ENCODE results near the gene MROH8. TPM values are rescaled to one million over a fixed set of nuclear protein-coding genes. Genes with fewer than 3 reads are reported as not detected.

The MROH8 gene
- total RNA-seq, 6 experiments from 2014 or later, result 1.3 to 1.9 (median 1.6) TPM

DNA sequence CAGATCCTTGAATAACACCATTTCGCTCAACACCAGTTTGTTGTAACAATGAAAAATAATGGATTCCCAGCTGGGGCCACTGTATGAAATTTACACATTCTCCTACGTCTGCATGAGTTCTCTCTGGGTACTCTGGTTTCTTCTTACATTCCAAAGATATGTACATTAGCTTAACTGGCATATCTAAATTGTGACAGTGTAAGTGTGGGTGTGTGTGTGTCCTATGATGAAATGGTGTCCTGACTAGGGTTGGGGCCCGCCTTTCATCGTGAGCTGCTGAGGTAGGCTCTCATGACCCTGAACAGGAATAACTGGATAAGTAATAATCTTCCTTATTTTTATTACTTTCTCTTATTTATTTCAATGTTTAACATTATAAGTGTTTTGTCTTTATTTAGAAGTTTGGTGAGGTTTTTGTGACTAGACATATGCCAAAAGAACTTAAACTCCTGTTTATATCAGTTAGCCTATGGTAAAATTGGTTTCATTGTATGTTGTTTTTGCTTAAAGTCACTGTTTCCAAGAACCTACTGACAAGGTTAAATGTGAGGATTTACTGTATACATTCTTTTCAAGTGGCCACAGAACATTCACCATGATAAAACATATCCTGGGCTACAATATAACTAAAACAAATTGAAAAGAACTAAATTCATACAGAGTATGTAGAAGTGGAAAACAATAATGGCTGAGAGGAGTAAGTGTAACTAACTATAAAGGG is 126.0 kb downstream of the MROH8 start:
- H3K27ac Mint-ChIP-seq, result no peak overlapping the region
- no peak for DNase-seq
- H3K4me3 Mint-ChIP-seq, result no peak overlapping the region
- H3K9me3 Mint-ChIP-seq, result no peaks in the 10 kb centered on the region
- H3K27me3 Mint-ChIP-seq (ENCODE audit: insufficient read depth), result no peaks in the 10 kb centered on the region
- TF ChIP-seq, protein P1, sequence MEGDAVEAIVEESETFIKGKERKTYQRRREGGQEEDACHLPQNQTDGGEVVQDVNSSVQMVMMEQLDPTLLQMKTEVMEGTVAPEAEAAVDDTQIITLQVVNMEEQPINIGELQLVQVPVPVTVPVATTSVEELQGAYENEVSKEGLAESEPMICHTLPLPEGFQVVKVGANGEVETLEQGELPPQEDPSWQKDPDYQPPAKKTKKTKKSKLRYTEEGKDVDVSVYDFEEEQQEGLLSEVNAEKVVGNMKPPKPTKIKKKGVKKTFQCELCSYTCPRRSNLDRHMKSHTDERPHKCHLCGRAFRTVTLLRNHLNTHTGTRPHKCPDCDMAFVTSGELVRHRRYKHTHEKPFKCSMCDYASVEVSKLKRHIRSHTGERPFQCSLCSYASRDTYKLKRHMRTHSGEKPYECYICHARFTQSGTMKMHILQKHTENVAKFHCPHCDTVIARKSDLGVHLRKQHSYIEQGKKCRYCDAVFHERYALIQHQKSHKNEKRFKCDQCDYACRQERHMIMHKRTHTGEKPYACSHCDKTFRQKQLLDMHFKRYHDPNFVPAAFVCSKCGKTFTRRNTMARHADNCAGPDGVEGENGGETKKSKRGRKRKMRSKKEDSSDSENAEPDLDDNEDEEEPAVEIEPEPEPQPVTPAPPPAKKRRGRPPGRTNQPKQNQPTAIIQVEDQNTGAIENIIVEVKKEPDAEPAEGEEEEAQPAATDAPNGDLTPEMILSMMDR (IDR thresholded peaks at IDR 0.05), result no peak
- H3K4me1 Mint-ChIP-seq (ENCODE audit: low read depth), result no peaks in the 10 kb centered on the region
- H3K36me3 Mint-ChIP-seq (ENCODE audit: low read depth), result peaks cover 23% of the 10 kb centered on the region

Other genes starting within 250 kb of the MROH8 start
- 10 to 100 TPM; 19.4 to 31.3 (median 23.8) TPM for gene SAMHD1, start 227.8 kb downstream of the MROH8 start, total RNA-seq (2021; fragmentation: NEBNext Ultra II Directional; extraction: Animal tissue kit (Norgen Biotek cat#: 25700))
- 10 to 100 TPM in 5 of 6 experiments, 1 to 10 TPM in 1; 6.6 to 13.3 (median 12.9) TPM for gene RBL1, start 83.6 kb downstream of the MROH8 start, total RNA-seq (2021; fragmentation: NEBNext Ultra II Directional; extraction: Animal tissue kit (Norgen Biotek cat#: 25700))
- 100 to 1,000 TPM; 261 to 304 (median 270) TPM for gene RPN2, start 218 bp downstream of the MROH8 start, total RNA-seq (2021; fragmentation: NEBNext Ultra II Directional; extraction: Animal tissue kit (Norgen Biotek cat#: 25700))
- gene GHRH, start 82.3 kb upstream of the MROH8 start, total RNA-seq (2021; fragmentation: NEBNext Ultra II Directional; extraction: Animal tissue kit (Norgen Biotek cat#: 25700)), result not detected
- gene MANBAL, start 110.1 kb upstream of the MROH8 start, total RNA-seq (2021; fragmentation: NEBNext Ultra II Directional; extraction: Animal tissue kit (Norgen Biotek cat#: 25700)), result 10 to 100 TPM; 56.5 to 74.0 (median 67.5) TPM
- gene SRC, start 166.6 kb upstream of the MROH8 start, total RNA-seq (2021; fragmentation: NEBNext Ultra II Directional; extraction: Animal tissue kit (Norgen Biotek cat#: 25700)), result 10 to 100 TPM; 22.0 to 35.6 (median 24.6) TPM